HepG2 (cell line): ENCODE data around the gene NME8. TPM values are rescaled to one million over a fixed set of nuclear protein-coding genes. Genes with fewer than 3 reads are reported as not detected.

Experiments used
- BRD4 ChIP-seq: sonication (generic); formaldehyde crosslinking; IDR thresholded peaks from 2 replicates; pipeline ENCODE4 v1.4.0; 2020; ENCODE audit warnings: missing genetic modification reagents
- BRF2 ChIP-seq: sonication (generic); formaldehyde crosslinking; IDR thresholded peaks from 2 replicates; pipeline ENCODE4 v1.8.1; 2022; ENCODE audit warnings: mild to moderate bottlenecking, missing genetic modification reagents
- DRAP1 ChIP-seq: IDR thresholded peaks from 2 replicates; pipeline ENCODE4 v1.6.1; 2016; ENCODE audit warnings: missing genetic modification reagents, missing compliant biosample characterization
- EED ChIP-seq: sonication (generic); formaldehyde crosslinking; IDR thresholded peaks from 2 replicates; pipeline ENCODE4 v1.5.0; 2020; ENCODE audit warnings: mild to moderate bottlenecking, missing genetic modification reagents
- FOXM1 ChIP-seq: sonication (generic); formaldehyde crosslinking; IDR thresholded peaks from 2 replicates; pipeline ENCODE4 v1.5.0; 2020; ENCODE audit warnings: missing genetic modification reagents
- GATAD1 ChIP-seq: IDR thresholded peaks from 2 replicates; pipeline ENCODE4 v1.6.1; 2016; ENCODE audit warnings: missing genetic modification reagents, missing compliant biosample characterization
- GPN1 ChIP-seq: sonication (generic); formaldehyde crosslinking; IDR thresholded peaks from 2 replicates; pipeline ENCODE4 v1.5.1; 2020; ENCODE audit warnings: missing genetic modification reagents, borderline replicate concordance
- HMGA1 ChIP-seq: sonication (generic); formaldehyde crosslinking; conservative IDR thresholded peaks from 2 replicates; pipeline ENCODE4 v1.4.0; 2020; ENCODE audit warnings: missing genetic modification reagents
- HOXD1 ChIP-seq: sonication (generic); formaldehyde crosslinking; IDR thresholded peaks from 2 replicates; pipeline ENCODE4 v1.5.0; 2020; ENCODE audit warnings: missing genetic modification reagents
- JDP2 ChIP-seq: sonication (generic); formaldehyde crosslinking; IDR thresholded peaks from 2 replicates; pipeline ENCODE4 v1.8.1; 2022; ENCODE audit warnings: missing genetic modification reagents, borderline replicate concordance
- KAT7 ChIP-seq: IDR thresholded peaks from 2 replicates; pipeline ENCODE4 v1.6.1; 2018; ENCODE audit warnings: borderline replicate concordance, missing compliant biosample characterization
- KDM1A ChIP-seq: IDR thresholded peaks from 2 replicates; pipeline ENCODE4 v1.6.1; 2016; ENCODE audit warnings: missing compliant biosample characterization
- KMT2B ChIP-seq: IDR thresholded peaks from 2 replicates; pipeline ENCODE4 v1.6.1; 2016; ENCODE audit warnings: missing genetic modification reagents, missing compliant biosample characterization
- MATR3 ChIP-seq: sonication (generic); formaldehyde crosslinking; IDR thresholded peaks from 2 replicates; pipeline ENCODE4 v1.4.0; 2020; ENCODE audit warnings: missing genetic modification reagents
- NFAT5 ChIP-seq: sonication (generic); formaldehyde crosslinking; IDR thresholded peaks from 2 replicates; pipeline ENCODE4 v1.4.0; 2020; ENCODE audit warnings: missing genetic modification reagents
- SMAD1 ChIP-seq: sonication (generic); formaldehyde crosslinking; IDR thresholded peaks from 2 replicates; pipeline ENCODE4 v1.4.0; 2020; ENCODE audit warnings: missing genetic modification reagents, low read depth, mild to moderate bottlenecking, borderline replicate concordance
- SMARCE1 ChIP-seq: fragments of 450-650 bp; IDR thresholded peaks from 2 replicates; pipeline ENCODE4 v1.6.1; 2017; ENCODE audit warnings: borderline replicate concordance
- ZIK1 ChIP-seq: sonication (generic); formaldehyde crosslinking; IDR thresholded peaks from 2 replicates; pipeline ENCODE4 v1.5.0; 2020; ENCODE audit warnings: mild to moderate bottlenecking, low read depth, missing genetic modification reagents, borderline replicate concordance
- ZNF790 ChIP-seq: sonication (generic); formaldehyde crosslinking; IDR thresholded peaks from 2 replicates; pipeline ENCODE4 v1.8.0; 2022; ENCODE audit warnings: missing genetic modification reagents, mild to moderate bottlenecking, borderline replicate concordance
- ZNF850 ChIP-seq: sonication (generic); formaldehyde crosslinking; conservative IDR thresholded peaks from 2 replicates; pipeline ENCODE4 v1.9.0; 2021; ENCODE audit warnings: mild to moderate bottlenecking, missing genetic modification reagents
- ZSCAN31 ChIP-seq: sonication (generic); formaldehyde crosslinking; IDR thresholded peaks from 2 replicates; pipeline ENCODE4 v1.5.0; 2020; ENCODE audit warnings: low read depth, mild to moderate bottlenecking, missing genetic modification reagents
- polyA plus RNA-seq, 8 experiments: library from polyadenylated mRNA; depleted of rRNA in 3 of 8; stranded (reverse) in 7 of 8; unstranded in 1 of 8; fragments of >200 nt; fragmentation: Illumina TruSeq in 4 of 8; extraction: Trizol in 4 of 8; gene quantifications; 2 replicates each; pipeline versions ENCODE4 v1.2.1 to v1.2.3, GENCODE V29; 2011 to 2016; ENCODE audit warnings: low read depth in 4 of 8, missing spikeins in 1 of 8, mixed read lengths in 1 of 8; ENCODE audit not compliant: insufficient read depth in 1 of 8
- total RNA-seq, 5 experiments: library from RNA; depleted of rRNA; stranded (reverse); fragments of >200 nt; fragmentation: Illumina TruSeq; extraction: Trizol; gene quantifications; 2 replicates each; pipeline ENCODE4 v1.2.3, GENCODE V29; 2016; ENCODE audit warnings: low read depth in 1 of 5
- TF ChIP-seq, protein P1 (sequence below): sonication (generic); formaldehyde crosslinking; IDR thresholded peaks from 2 replicates; pipeline ENCODE4 v1.5.0; 2020; ENCODE audit warnings: mild to moderate bottlenecking, missing genetic modification reagents, moderate library complexity

The NME8 gene
- total and polyA plus RNA-seq, 2 of the 13 experiments (the other 11 are each of a cell fraction or from before 2014, with no cell fraction given), result not detected

DNA sequence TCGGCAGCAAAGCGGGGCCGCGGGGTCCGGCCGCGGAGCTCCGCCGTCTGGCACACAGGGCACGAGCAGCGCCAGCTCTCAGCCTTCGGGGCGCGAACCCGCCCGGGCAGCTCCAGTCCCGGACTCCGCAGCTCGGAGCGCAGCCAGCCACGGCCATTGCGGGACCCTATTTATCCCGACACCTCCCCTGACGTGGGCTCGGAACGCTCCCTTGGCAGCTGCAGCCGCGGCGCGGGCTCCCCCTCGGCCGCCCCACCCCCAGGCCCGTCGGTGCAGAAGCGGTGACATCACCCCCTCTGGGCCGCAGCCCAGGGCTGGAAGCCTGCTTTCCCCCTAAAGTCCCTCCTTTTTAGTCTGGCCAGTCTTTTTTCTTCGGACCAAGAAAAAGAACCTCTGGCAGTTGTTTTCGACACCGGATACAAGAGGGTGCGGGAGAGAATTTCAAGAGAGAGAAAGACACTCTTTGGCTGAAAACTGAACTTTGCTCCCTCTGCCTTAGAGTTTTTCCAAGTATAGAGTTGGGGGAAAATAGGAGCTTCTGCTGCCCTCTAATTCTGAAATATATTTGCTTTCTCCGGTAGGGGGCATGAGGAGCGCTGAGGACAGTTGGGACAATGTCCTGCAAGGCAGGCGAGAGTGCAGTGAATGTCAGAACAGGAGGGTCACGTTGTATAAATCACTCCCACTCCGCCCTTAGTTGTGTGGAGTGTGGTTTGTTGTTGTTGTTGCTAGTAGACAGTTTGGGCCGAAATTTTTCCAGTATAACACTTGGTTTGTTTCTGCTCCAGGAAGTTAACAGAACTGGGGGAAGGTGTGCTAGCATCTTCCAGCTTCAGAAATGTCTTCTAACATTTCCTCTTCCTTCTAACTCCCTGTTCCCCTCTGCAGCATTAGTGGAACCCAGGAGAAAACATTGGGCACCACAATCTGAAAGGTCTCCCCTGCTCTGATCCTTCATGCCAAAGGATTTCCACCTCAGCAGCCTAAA, 68.6 kb downstream of the NME8 start, which contains the start of gene SFRP4 (continued):
- no peak for TF ChIP-seq NFAT5 (CRISPR knock-in tag)
- no peak for TF ChIP-seq MATR3 (CRISPR knock-in tag)
- TF ChIP-seq BRD4 (CRISPR knock-in tag), result no peak
- TF ChIP-seq ZNF790 (CRISPR knock-in tag), result no peak
- no peak for TF ChIP-seq ZNF850
- no peak for TF ChIP-seq KAT7 (CRISPR knock-in tag)
- TF ChIP-seq SMAD1, result no peak
- TF ChIP-seq JDP2 (CRISPR knock-in tag), result no peak
- no peak for TF ChIP-seq EED (CRISPR knock-in tag)
- TF ChIP-seq KMT2B (CRISPR knock-in tag), result no peak
- TF ChIP-seq SMARCE1, result no peak
- TF ChIP-seq KDM1A (CRISPR knock-in tag), result no peak
- TF ChIP-seq BRF2 (CRISPR knock-in tag), result 0 out of 2 replicates have a peak, but pooled peaks have one; percentile 34
- TF ChIP-seq, protein P1, sequence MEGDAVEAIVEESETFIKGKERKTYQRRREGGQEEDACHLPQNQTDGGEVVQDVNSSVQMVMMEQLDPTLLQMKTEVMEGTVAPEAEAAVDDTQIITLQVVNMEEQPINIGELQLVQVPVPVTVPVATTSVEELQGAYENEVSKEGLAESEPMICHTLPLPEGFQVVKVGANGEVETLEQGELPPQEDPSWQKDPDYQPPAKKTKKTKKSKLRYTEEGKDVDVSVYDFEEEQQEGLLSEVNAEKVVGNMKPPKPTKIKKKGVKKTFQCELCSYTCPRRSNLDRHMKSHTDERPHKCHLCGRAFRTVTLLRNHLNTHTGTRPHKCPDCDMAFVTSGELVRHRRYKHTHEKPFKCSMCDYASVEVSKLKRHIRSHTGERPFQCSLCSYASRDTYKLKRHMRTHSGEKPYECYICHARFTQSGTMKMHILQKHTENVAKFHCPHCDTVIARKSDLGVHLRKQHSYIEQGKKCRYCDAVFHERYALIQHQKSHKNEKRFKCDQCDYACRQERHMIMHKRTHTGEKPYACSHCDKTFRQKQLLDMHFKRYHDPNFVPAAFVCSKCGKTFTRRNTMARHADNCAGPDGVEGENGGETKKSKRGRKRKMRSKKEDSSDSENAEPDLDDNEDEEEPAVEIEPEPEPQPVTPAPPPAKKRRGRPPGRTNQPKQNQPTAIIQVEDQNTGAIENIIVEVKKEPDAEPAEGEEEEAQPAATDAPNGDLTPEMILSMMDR (CRISPR knock-in tag), result peak; percentile 83
- TF ChIP-seq HOXD1, result no peak
- TF ChIP-seq FOXM1 (CRISPR knock-in tag), result no peak
- no peak for TF ChIP-seq HMGA1
- peak; percentile 33; the same call in 1 of the 2 replicates for TF ChIP-seq ZSCAN31 (CRISPR knock-in tag)
- 0 out of 2 replicates have a peak, but pooled peaks have one; percentile 7 for TF ChIP-seq ZIK1 (CRISPR knock-in tag)
- no peak for TF ChIP-seq DRAP1 (CRISPR knock-in tag)
- TF ChIP-seq GPN1 (CRISPR knock-in tag), result no peak
- 0 out of 2 replicates have a peak, but pooled peaks have one; percentile 12 for TF ChIP-seq GATAD1 (CRISPR knock-in tag)
